HepG2 (cell line): ENCODE results near the gene ATP5F1E. TPM values are rescaled to one million over a fixed set of nuclear protein-coding genes. Genes with fewer than 3 reads are reported as not detected.

Experiments used
- BORCS8-MEF2B ChIP-seq: sonication (generic); formaldehyde crosslinking; IDR thresholded peaks from 2 replicates; pipeline ENCODE4 v1.8.0; 2022; ENCODE audit warnings: mild to moderate bottlenecking, missing genetic modification reagents
- GTF3A ChIP-seq: sonication (generic); formaldehyde crosslinking; conservative IDR thresholded peaks from 2 replicates; pipeline ENCODE4 v1.4.0; 2020; ENCODE audit warnings: mild to moderate bottlenecking, missing genetic modification reagents
- HOXD1 ChIP-seq: sonication (generic); formaldehyde crosslinking; IDR thresholded peaks from 2 replicates; pipeline ENCODE4 v1.5.0; 2020; ENCODE audit warnings: missing genetic modification reagents
- JUN ChIP-seq: sonication (generic); formaldehyde crosslinking; IDR thresholded peaks from 2 replicates; pipeline ENCODE4 v1.4.0; 2020; ENCODE audit warnings: mild to moderate bottlenecking, missing genetic modification reagents
- KMT2A ChIP-seq: sonication (generic); formaldehyde crosslinking; IDR thresholded peaks from 2 replicates; pipeline ENCODE4 v1.4.0; 2020; ENCODE audit warnings: missing genetic modification reagents
- MED1 ChIP-seq: sonication (generic); formaldehyde crosslinking; IDR thresholded peaks from 2 replicates; pipeline ENCODE4 v1.4.0; 2020; ENCODE audit warnings: missing genetic modification reagents
- SMARCC2 ChIP-seq: fragments of 450-650 bp; IDR thresholded peaks from 2 replicates; pipeline ENCODE4 v1.6.1; 2017; ENCODE audit warnings: antibody characterized with exemption, mild to moderate bottlenecking
- SOX13 ChIP-seq, 3 experiments: fragments of 450-650 bp in 1 of 3; sonication (generic) in 1 of 3; formaldehyde crosslinking in 1 of 3; IDR thresholded peaks in 2 of 3; conservative IDR thresholded peaks in 1 of 3; 2 replicates each; pipeline versions ENCODE4 v1.5.0 to v1.6.1; 2016 to 2020; ENCODE audit warnings: antibody characterized with exemption in 1 of 3, mild to moderate bottlenecking in 1 of 3, missing compliant biosample characterization in 1 of 3, missing genetic modification reagents in 1 of 3, moderate library complexity in 1 of 3
- TBX3 ChIP-seq: fragments of 450-650 bp; IDR thresholded peaks from 2 replicates; pipeline ENCODE4 v1.6.1; 2017; ENCODE audit warnings: antibody characterized with exemption, mild to moderate bottlenecking, inconsistent platforms, borderline replicate concordance
- ZMYM3 ChIP-seq: sonication (generic); formaldehyde crosslinking; IDR thresholded peaks from 2 replicates; pipeline ENCODE4 v1.5.1; 2020; ENCODE audit warnings: mild to moderate bottlenecking, missing genetic modification reagents
- ZNF17 ChIP-seq: sonication (generic); formaldehyde crosslinking; IDR thresholded peaks from 2 replicates; pipeline ENCODE4 v1.5.0; 2020; ENCODE audit warnings: mild to moderate bottlenecking, missing genetic modification reagents
- ZNF282 ChIP-seq: fragments of 450-650 bp; IDR thresholded peaks from 2 replicates; pipeline ENCODE4 v1.6.1; 2018; ENCODE audit not compliant: partially characterized antibody
- ZNF335 ChIP-seq: sonication (generic); formaldehyde crosslinking; IDR thresholded peaks from 2 replicates; pipeline ENCODE4 v1.4.0; 2020; ENCODE audit warnings: missing genetic modification reagents
- ZNF850 ChIP-seq: sonication (generic); formaldehyde crosslinking; conservative IDR thresholded peaks from 2 replicates; pipeline ENCODE4 v1.9.0; 2021; ENCODE audit warnings: mild to moderate bottlenecking, missing genetic modification reagents
- polyA plus RNA-seq, 8 experiments: library from polyadenylated mRNA; depleted of rRNA in 3 of 8; stranded (reverse) in 7 of 8; unstranded in 1 of 8; fragments of >200 nt; fragmentation: Illumina TruSeq in 4 of 8; extraction: Trizol in 4 of 8; gene quantifications; 2 replicates each; pipeline versions ENCODE4 v1.2.1 to v1.2.3, GENCODE V29; 2011 to 2016; ENCODE audit warnings: low read depth in 4 of 8, missing spikeins in 1 of 8, mixed read lengths in 1 of 8; ENCODE audit not compliant: insufficient read depth in 1 of 8
- total RNA-seq, 5 experiments: library from RNA; depleted of rRNA; stranded (reverse); fragments of >200 nt; fragmentation: Illumina TruSeq; extraction: Trizol; gene quantifications; 2 replicates each; pipeline ENCODE4 v1.2.3, GENCODE V29; 2016; ENCODE audit warnings: low read depth in 1 of 5
- TF ChIP-seq, protein P1 (sequence below), 2 experiments: sonication (generic) in 1 of 2; formaldehyde crosslinking in 1 of 2; IDR thresholded peaks; 2 replicates each; pipeline versions ENCODE4 v1.4.0 to v1.6.1; 2016 to 2020; ENCODE audit warnings: borderline replicate concordance in 1 of 2, low read depth in 1 of 2, mild to moderate bottlenecking in 1 of 2, missing genetic modification reagents in 1 of 2
- TF ChIP-seq, protein P2 (sequence below): sonication (generic); formaldehyde crosslinking; IDR thresholded peaks from 2 replicates; pipeline ENCODE4 v1.4.0; 2020; ENCODE audit warnings: missing genetic modification reagents

Gene ATP5F1E
- total and polyA plus RNA-seq, 2 of the 13 experiments (the other 11 are each of a cell fraction or from before 2014, with no cell fraction given) = 121 to 134 TPM

DNA sequence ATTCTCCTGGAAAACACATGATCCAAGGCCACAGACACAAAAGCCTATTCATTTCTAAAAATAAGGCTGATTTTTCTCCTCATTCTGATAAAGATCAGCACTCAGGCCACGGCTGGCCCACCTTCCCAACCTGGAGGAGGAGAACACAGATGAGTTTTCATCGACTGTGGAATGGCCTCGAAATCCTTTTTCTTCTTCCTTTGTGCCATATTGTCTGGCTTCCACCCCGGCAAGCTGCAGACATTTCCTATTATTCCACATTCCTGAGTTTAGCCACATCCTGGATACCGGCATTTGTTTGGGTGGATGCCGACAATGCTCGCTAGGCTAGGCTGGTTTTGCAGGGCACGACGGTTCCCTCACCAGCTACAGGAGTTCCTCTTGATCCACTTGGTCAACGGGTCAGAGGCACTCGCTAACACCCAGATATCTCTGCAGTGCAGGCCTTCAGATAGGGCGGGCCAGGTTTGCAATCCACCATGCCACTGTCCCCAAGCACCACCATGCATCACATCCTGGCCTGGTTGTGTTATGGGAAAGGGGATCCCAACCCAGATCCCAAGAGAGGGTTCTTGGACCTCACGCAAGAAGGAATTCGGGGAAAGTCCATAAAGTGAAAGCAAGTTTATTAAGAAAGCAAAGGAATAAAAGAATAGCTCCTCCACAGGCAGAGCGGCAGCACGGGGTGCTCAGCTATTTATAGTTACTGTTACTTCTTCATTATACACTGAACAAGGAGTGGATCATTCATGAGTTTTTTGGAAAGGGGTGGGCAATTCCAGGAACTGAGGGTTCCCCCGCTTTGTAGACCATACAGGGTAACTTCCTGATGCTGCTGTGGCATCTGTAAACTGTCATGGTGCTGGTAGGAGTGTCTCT is 20.9 kb downstream of the ATP5F1E start (continued):
- TF ChIP-seq, protein P1, sequence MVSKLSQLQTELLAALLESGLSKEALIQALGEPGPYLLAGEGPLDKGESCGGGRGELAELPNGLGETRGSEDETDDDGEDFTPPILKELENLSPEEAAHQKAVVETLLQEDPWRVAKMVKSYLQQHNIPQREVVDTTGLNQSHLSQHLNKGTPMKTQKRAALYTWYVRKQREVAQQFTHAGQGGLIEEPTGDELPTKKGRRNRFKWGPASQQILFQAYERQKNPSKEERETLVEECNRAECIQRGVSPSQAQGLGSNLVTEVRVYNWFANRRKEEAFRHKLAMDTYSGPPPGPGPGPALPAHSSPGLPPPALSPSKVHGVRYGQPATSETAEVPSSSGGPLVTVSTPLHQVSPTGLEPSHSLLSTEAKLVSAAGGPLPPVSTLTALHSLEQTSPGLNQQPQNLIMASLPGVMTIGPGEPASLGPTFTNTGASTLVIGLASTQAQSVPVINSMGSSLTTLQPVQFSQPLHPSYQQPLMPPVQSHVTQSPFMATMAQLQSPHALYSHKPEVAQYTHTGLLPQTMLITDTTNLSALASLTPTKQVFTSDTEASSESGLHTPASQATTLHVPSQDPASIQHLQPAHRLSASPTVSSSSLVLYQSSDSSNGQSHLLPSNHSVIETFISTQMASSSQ (IDR thresholded peaks at IDR 0.05; ENCODE audit: low read depth) = no peak
- TF ChIP-seq, protein P1 (CRISPR knock-in tag; IDR thresholded peaks at IDR 0.05; ENCODE audit: borderline replicate concordance) = peak; percentile 49; the same call in 1 of the 2 replicates
- peak; percentile 6; the same call in 1 of the 2 replicates for TF ChIP-seq ZMYM3 (CRISPR knock-in tag)
- peak; percentile 58; the same call in 1 of the 2 replicates for TF ChIP-seq JUN (CRISPR knock-in tag)
- 0 out of 2 replicates have a peak, but pooled peaks have one; percentile 43 for TF ChIP-seq KMT2A
- TF ChIP-seq TBX3 = no peak
- TF ChIP-seq BORCS8-MEF2B (CRISPR knock-in tag) = no peak
- no peak for TF ChIP-seq GTF3A (CRISPR knock-in tag)
- TF ChIP-seq ZNF282 = no peak
- no peak for TF ChIP-seq ZNF850 (CRISPR knock-in tag)
- no peak for TF ChIP-seq ZNF17
- TF ChIP-seq ZNF335 (CRISPR knock-in tag) = peak; percentile 69; the same call in 1 of the 2 replicates
- 0 out of 2 replicates have a peak, but pooled peaks have one; percentile 13 for TF ChIP-seq SOX13 (IDR thresholded peaks at IDR 0.05)
- peak in 1 of 2 experiments; percentile 52; a peak in 2 of 4 replicates for TF ChIP-seq SOX13 (CRISPR knock-in tag; conservative IDR thresholded peaks at IDR 0.05 in 1 of 2, IDR thresholded peaks at IDR 0.05 in 1 of 2)
- TF ChIP-seq, protein P2, sequence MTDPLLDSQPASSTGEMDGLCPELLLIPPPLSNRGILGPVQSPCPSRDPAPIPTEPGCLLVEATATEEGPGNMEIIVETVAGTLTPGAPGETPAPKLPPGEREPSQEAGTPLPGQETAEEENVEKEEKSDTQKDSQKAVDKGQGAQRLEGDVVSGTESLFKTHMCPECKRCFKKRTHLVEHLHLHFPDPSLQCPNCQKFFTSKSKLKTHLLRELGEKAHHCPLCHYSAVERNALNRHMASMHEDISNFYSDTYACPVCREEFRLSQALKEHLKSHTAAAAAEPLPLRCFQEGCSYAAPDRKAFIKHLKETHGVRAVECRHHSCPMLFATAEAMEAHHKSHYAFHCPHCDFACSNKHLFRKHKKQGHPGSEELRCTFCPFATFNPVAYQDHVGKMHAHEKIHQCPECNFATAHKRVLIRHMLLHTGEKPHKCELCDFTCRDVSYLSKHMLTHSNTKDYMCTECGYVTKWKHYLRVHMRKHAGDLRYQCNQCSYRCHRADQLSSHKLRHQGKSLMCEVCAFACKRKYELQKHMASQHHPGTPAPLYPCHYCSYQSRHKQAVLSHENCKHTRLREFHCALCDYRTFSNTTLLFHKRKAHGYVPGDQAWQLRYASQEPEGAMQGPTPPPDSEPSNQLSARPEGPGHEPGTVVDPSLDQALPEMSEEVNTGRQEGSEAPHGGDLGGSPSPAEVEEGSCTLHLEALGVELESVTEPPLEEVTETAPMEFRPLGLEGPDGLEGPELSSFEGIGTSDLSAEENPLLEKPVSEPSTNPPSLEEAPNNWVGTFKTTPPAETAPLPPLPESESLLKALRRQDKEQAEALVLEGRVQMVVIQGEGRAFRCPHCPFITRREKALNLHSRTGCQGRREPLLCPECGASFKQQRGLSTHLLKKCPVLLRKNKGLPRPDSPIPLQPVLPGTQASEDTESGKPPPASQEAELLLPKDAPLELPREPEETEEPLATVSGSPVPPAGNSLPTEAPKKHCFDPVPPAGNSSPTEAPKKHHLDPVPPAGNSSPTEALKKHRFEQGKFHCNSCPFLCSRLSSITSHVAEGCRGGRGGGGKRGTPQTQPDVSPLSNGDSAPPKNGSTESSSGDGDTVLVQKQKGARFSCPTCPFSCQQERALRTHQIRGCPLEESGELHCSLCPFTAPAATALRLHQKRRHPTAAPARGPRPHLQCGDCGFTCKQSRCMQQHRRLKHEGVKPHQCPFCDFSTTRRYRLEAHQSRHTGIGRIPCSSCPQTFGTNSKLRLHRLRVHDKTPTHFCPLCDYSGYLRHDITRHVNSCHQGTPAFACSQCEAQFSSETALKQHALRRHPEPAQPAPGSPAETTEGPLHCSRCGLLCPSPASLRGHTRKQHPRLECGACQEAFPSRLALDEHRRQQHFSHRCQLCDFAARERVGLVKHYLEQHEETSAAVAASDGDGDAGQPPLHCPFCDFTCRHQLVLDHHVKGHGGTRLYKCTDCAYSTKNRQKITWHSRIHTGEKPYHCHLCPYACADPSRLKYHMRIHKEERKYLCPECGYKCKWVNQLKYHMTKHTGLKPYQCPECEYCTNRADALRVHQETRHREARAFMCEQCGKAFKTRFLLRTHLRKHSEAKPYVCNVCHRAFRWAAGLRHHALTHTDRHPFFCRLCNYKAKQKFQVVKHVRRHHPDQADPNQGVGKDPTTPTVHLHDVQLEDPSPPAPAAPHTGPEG = no peak
- 0 out of 2 replicates have a peak, but pooled peaks have one; percentile 28 for TF ChIP-seq MED1 (CRISPR knock-in tag)
- no peak for TF ChIP-seq HOXD1 (CRISPR knock-in tag)
- no peak for TF ChIP-seq SMARCC2
